Lower lobe of right lung (tissue), 2 donors: ENCODE results near the gene MORN5. TPM values are rescaled to one million over a fixed set of nuclear protein-coding genes. Genes with fewer than 3 reads are reported as not detected.

Experiments used
- ATAC-seq, 2 donors: fragments of 200-7000 bp; cut with Tn5 transposase; one replicate each; pipeline ENCODE4 v1.9.1; 2020 to 2022; ENCODE audit warnings: mild to moderate bottlenecking in 2 of 2, moderate library complexity in 2 of 2
- DNase-seq: peaks from one replicate; pipeline ENCODE4 v3.0.0-alpha.2; 2020
- H3K27ac ChIP-seq: fragments of 200-600 bp; one replicate; pipeline ENCODE4 v1.8.0; 2022
- H3K27me3 ChIP-seq: fragments of 200-600 bp; one replicate; pipeline ENCODE4 v1.8.0; 2022; ENCODE audit warnings: low read depth
- H3K36me3 ChIP-seq: fragments of 200-600 bp; one replicate; pipeline ENCODE4 v1.8.0; 2022; ENCODE audit warnings: mild to moderate bottlenecking
- H3K4me1 ChIP-seq: fragments of 200-600 bp; one replicate; pipeline ENCODE4 v1.8.0; 2022
- H3K4me3 ChIP-seq: fragments of 200-600 bp; one replicate; pipeline ENCODE4 v1.8.0; 2022; ENCODE audit warnings: mild to moderate bottlenecking
- H3K9me3 ChIP-seq: fragments of 200-600 bp; one replicate; pipeline ENCODE4 v1.8.0; 2022
- intact Hi-C: fragments of 100-400 bp; cut with DNase I; formaldehyde crosslinking; loops from one replicate; pipeline ENCODE4 v1.11.0; 2022
- total RNA-seq: library from RNA; stranded (reverse); fragmentation: NEBNext Ultra II Directional; extraction: Animal tissue kit (Norgen Biotek cat#: 25700); gene quantifications from one replicate; pipeline ENCODE4 v1.2.1, GENCODE V29; 2021
- TF ChIP-seq, protein P1 (sequence below): fragments of 200-600 bp; IDR thresholded peaks from one replicate; pipeline ENCODE4 v1.8.0; 2022; ENCODE audit warnings: antibody characterized with exemption, mild to moderate bottlenecking
- donor health status: DM: no; HTN: yes; CAD: no; lungs with severe emphysema.

Gene MORN5
- total RNA-seq, 1 donor from 2014 or later = 7.7 TPM

DNA sequence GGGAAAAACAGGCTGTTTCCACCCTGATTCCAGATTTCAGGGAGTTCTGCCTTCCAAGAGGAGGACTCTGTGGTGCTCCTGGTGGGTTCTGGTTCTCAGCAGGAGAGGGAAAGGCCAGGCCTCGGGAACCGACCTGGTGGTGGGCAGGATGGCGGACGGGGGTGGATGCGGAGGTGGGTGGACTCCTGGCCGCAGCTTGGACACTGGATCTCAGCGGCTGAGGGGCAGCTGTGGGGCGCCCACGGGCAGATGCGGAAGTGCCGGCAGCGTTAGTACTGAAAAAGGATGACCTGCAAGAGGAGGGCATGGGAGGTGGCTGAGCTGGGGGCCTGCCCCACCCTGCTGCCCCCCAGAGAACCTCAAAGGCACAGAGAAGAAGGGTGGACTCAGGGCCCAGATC, 44.8 kb downstream of the MORN5 start:
- ATAC-seq (no peak), DNase-seq (no peak)
- H3K36me3 ChIP-seq = no peaks in the 10 kb centered on the region
- H3K27me3 ChIP-seq = peaks cover 3% of the 10 kb centered on the region
- no peak overlapping the region for H3K4me3 ChIP-seq
- TF ChIP-seq, protein P1, sequence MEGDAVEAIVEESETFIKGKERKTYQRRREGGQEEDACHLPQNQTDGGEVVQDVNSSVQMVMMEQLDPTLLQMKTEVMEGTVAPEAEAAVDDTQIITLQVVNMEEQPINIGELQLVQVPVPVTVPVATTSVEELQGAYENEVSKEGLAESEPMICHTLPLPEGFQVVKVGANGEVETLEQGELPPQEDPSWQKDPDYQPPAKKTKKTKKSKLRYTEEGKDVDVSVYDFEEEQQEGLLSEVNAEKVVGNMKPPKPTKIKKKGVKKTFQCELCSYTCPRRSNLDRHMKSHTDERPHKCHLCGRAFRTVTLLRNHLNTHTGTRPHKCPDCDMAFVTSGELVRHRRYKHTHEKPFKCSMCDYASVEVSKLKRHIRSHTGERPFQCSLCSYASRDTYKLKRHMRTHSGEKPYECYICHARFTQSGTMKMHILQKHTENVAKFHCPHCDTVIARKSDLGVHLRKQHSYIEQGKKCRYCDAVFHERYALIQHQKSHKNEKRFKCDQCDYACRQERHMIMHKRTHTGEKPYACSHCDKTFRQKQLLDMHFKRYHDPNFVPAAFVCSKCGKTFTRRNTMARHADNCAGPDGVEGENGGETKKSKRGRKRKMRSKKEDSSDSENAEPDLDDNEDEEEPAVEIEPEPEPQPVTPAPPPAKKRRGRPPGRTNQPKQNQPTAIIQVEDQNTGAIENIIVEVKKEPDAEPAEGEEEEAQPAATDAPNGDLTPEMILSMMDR = no peak
- intact Hi-C loops = no loop called here
- H3K9me3 ChIP-seq = no peaks in the 10 kb centered on the region
- H3K27ac ChIP-seq = no peak overlapping the region
- no peaks in the 10 kb centered on the region for H3K4me1 ChIP-seq

DNA sequence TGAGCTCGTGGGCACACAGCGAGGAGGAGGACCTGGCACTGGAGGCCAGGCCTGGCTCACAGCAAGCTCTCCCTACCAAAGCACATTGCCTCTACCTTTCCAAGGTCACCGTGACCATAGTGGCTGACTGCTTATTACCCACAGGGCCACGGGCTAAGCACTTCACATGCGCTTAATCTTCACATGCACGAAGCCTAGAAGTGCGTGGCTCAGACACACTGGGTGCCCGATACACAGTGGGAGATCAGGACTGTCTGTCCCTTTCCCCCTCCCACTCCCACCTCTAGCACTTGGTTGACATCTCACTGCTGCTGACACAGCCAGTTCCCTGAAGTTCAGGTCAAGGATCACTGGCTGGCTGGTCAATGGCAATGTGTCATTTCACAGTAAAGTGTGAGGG, 45.5 kb downstream of the MORN5 start:
- Histone ChIP-seq H3K9me3 (no peaks in the 10 kb centered on the region), H3K27me3 (peaks cover 3% of the 10 kb centered on the region), H3K4me1 (no peaks in the 10 kb centered on the region), H3K4me3 (no peak overlapping the region), H3K36me3 (no peaks in the 10 kb centered on the region), H3K27ac (no peak overlapping the region)
- intact Hi-C loops = no loop called here
- DNase-seq = no peak
- TF ChIP-seq, protein P1 = no peak
- no peak for ATAC-seq

DNA sequence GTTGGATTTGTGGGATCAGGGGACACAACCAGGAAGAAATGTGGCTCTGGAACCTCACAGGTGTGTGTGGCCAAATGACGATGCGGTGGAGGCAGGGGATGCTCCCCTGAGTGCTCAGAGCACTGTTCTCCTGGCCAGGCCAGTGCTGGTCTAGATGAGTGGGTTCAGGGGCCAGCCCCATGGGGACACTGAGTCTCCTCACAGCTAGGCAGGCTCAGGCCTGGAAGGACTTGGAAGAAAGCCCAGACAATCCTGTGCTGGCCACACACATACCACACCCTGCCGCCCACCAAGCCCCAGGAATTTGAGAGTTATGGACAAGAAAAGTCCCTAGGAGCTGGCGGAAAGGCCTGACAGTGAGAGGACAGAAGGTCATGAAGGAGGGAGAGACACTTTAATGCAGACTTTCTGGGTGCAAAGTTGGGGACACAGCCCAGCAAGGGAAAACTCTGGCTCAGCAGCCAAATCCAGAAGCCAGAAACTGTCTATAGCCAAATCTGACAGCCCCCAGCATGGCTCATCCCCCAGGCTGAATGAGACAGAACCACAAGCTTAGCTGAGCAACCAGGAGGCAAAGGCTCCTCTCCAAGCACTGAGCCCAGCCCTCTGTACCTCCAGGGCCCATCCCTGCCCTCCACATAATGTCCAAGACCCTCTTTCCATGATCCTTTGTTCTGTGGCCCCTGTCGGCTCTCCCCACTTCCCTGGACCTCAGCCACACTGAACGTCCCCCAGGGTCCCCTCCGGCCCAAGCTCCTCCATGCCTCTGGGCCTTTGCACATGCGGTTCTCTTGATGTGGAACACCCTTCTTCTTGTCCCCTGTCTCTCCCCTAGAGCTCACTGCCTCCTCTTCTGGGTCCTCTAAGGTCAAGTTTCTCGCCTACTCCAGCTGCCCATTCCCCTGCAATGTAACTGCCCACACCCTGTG, 46.7 kb downstream of the MORN5 start:
- no peak overlapping the region for H3K27ac ChIP-seq
- no peak overlapping the region for H3K4me3 ChIP-seq
- H3K27me3 ChIP-seq = peaks cover 6% of the 10 kb centered on the region
- DNase-seq = no peak
- H3K36me3 ChIP-seq = no peaks in the 10 kb centered on the region
- ATAC-seq = peak in 1 of 2 donors; percentile 29
- no peaks in the 10 kb centered on the region for H3K4me1 ChIP-seq
- intact Hi-C loops = no loop called here
- H3K9me3 ChIP-seq = no peaks in the 10 kb centered on the region
- TF ChIP-seq, protein P1 = no peak

DNA sequence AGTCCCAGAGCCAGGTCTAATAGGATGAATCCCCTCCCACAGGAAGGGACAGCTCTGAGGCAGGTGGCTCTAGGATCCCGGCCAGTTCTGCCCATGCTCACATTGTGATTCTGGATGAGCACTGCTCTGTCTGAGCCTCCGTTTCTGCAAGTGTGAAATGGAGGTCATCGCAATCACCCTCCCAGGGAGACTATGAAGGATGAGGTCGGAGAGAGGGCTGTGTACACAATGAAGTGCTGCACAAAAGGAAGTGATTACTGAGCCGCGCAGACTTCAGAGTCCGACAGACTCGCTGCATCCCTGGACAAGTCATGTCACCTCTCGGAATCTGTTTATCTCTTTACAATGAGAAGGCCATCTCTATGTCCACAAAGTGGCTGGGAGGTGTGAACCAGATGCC, 47.4 kb downstream of the MORN5 start:
- H3K36me3 ChIP-seq = no peaks in the 10 kb centered on the region
- no peak for DNase-seq
- no peak overlapping the region for H3K4me3 ChIP-seq
- no peak for ATAC-seq
- H3K27me3 ChIP-seq = peaks cover 13% of the 10 kb centered on the region
- H3K27ac ChIP-seq = no peak overlapping the region
- intact Hi-C loops = no loop called here
- H3K4me1 ChIP-seq = no peaks in the 10 kb centered on the region
- no peaks in the 10 kb centered on the region for H3K9me3 ChIP-seq
- TF ChIP-seq, protein P1 = no peak

DNA sequence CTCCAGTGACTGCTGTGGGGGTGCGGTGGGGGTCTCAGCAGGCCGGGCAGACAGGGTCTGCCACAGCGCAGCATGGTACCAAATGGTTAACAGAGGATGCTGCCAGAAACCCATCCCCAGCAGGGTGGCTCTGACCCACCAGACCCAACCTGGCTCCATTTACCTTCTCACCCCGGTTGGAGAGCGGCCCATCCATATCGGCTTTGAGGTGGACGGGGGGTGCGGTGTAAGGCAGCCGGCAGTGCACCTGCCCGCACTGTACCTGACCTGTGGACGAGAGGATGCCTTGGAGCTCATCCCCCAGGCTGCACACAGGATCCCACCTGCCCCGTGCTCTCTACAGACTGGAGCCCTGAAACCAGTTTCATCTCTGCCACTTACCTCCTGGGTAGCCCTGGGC, 49.7 kb downstream of the MORN5 start:
- no peaks in the 10 kb centered on the region for H3K9me3 ChIP-seq
- no peak overlapping the region for H3K27ac ChIP-seq
- H3K36me3 ChIP-seq = no peaks in the 10 kb centered on the region
- DNase-seq (no peak), ATAC-seq (no peak)
- no peak overlapping the region for H3K4me3 ChIP-seq
- intact Hi-C loops = no loop called here
- H3K27me3 ChIP-seq = peaks cover 35% of the 10 kb centered on the region
- TF ChIP-seq, protein P1 = no peak
- H3K4me1 ChIP-seq = peaks cover 8% of the 10 kb centered on the region
